ENCODE results near the gene FSTL5.

GRCh38 chr4:162162672-162163071 lies 1.1 kb downstream of the FSTL5 start:
- TF ChIP-seq ZNF274 (IDR thresholded peaks at IDR 0.05; ENCODE audit: low read depth, low read length), result no peak
- no peak for TF ChIP-seq SUZ12 (IDR thresholded peaks at IDR 0.05; ENCODE audit: extremely low read depth, insufficient read depth, insufficient read length)
